ENCODE data around the gene CMTM6.

The CMTM6 gene

GRCh38 chr3:32542807-32543206, 40.2 kb upstream of the CMTM6 start:
- Histone ChIP-seq H3K27ac (replicated peaks) (no peak overlapping the region), H3K27me3 (ENCODE audit: insufficient read depth, poor library complexity, severe bottlenecking) (no peaks in the 10 kb centered on the region), H3K4me3 (replicated peaks; ENCODE audit: insufficient read depth, low read length) (no peak overlapping the region)
- TF ChIP-seq, protein P1, sequence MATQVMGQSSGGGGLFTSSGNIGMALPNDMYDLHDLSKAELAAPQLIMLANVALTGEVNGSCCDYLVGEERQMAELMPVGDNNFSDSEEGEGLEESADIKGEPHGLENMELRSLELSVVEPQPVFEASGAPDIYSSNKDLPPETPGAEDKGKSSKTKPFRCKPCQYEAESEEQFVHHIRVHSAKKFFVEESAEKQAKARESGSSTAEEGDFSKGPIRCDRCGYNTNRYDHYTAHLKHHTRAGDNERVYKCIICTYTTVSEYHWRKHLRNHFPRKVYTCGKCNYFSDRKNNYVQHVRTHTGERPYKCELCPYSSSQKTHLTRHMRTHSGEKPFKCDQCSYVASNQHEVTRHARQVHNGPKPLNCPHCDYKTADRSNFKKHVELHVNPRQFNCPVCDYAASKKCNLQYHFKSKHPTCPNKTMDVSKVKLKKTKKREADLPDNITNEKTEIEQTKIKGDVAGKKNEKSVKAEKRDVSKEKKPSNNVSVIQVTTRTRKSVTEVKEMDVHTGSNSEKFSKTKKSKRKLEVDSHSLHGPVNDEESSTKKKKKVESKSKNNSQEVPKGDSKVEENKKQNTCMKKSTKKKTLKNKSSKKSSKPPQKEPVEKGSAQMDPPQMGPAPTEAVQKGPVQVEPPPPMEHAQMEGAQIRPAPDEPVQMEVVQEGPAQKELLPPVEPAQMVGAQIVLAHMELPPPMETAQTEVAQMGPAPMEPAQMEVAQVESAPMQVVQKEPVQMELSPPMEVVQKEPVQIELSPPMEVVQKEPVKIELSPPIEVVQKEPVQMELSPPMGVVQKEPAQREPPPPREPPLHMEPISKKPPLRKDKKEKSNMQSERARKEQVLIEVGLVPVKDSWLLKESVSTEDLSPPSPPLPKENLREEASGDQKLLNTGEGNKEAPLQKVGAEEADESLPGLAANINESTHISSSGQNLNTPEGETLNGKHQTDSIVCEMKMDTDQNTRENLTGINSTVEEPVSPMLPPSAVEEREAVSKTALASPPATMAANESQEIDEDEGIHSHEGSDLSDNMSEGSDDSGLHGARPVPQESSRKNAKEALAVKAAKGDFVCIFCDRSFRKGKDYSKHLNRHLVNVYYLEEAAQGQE (IDR thresholded peaks at IDR 0.05; ENCODE audit: insufficient replicate concordance, low read depth) = no peak
- TF ChIP-seq SPI1 (IDR thresholded peaks at IDR 0.05; ENCODE audit: borderline replicate concordance, low read depth) = no peak
- no peak for TF ChIP-seq GABPA (IDR thresholded peaks at IDR 0.05; ENCODE audit: low read depth)
- no peak for TF ChIP-seq CTCF (IDR thresholded peaks at IDR 0.05; ENCODE audit: insufficient read depth, low read length)
- TF ChIP-seq POLR2AphosphoS5 (IDR thresholded peaks at IDR 0.05; ENCODE audit: low read depth) = no peak
- DNase-seq (ENCODE audit: low read depth in 1 of 2, low spot score in 1 of 2) = no peak

DNA sequence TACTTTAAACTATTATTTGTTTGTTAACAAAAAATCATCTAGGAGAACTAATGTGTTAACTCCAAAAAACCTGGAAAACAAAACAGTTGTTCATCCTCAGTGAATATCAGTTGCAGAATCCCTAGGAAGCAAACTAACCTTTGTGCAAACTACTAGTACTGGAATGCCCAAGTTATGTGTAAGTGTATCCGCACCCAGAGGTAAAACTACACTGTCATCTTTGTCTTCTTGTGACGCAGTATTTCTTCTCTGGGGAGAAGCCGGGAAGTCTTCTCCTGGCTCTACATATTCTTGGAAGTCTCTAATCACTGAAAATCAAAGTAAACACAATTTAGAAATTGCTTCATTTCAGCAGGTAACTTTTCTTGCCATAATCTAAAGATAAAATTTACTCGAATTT, 38.2 kb upstream of the CMTM6 start:
- H3K4me3 ChIP-seq (replicated peaks; ENCODE audit: insufficient read depth, low read length) = no peak overlapping the region
- no peak for DNase-seq (ENCODE audit: low read depth in 1 of 2, low spot score in 1 of 2)
- no peaks in the 10 kb centered on the region for H3K27me3 ChIP-seq (ENCODE audit: insufficient read depth, poor library complexity, severe bottlenecking)
- H3K27ac ChIP-seq (replicated peaks) = no peak overlapping the region
- no peak for TF ChIP-seq GABPA (IDR thresholded peaks at IDR 0.05; ENCODE audit: low read depth)
- TF ChIP-seq CTCF (IDR thresholded peaks at IDR 0.05; ENCODE audit: insufficient read depth, low read length) = no peak
- TF ChIP-seq, protein P1 (IDR thresholded peaks at IDR 0.05; ENCODE audit: insufficient replicate concordance, low read depth) = no peak
- no peak for TF ChIP-seq SPI1 (IDR thresholded peaks at IDR 0.05; ENCODE audit: borderline replicate concordance, low read depth)
- no peak for TF ChIP-seq POLR2AphosphoS5 (IDR thresholded peaks at IDR 0.05; ENCODE audit: low read depth)

GRCh38 chr3:32532434-32532833, 29.8 kb upstream of the CMTM6 start:
- DNase-seq (ENCODE audit: low read depth in 1 of 2, low spot score in 1 of 2) = no peak
- no peaks in the 10 kb centered on the region for H3K27me3 ChIP-seq (ENCODE audit: insufficient read depth, poor library complexity, severe bottlenecking)
- H3K27ac ChIP-seq (replicated peaks) = no peak overlapping the region
- H3K4me3 ChIP-seq (replicated peaks; ENCODE audit: insufficient read depth, low read length) = no peak overlapping the region
- no peak for TF ChIP-seq CTCF (IDR thresholded peaks at IDR 0.05; ENCODE audit: insufficient read depth, low read length)
- no peak for TF ChIP-seq POLR2AphosphoS5 (IDR thresholded peaks at IDR 0.05; ENCODE audit: low read depth)
- no peak for TF ChIP-seq GABPA (IDR thresholded peaks at IDR 0.05; ENCODE audit: low read depth)
- TF ChIP-seq, protein P1 (IDR thresholded peaks at IDR 0.05; ENCODE audit: insufficient replicate concordance, low read depth) = no peak
- no peak for TF ChIP-seq SPI1 (IDR thresholded peaks at IDR 0.05; ENCODE audit: borderline replicate concordance, low read depth)
